Loucy (cell line): ENCODE measurements around the gene CBLC.

Experiments used
- H2AFZ ChIP-seq: fragments of 200-600 bp; sonication (generic); 2 replicates; pipeline ENCODE4 v1.6.0; 2016; ENCODE audit warnings: antibody characterized with exemption, mild to moderate bottlenecking, low read length, moderate library complexity
- H3F3A ChIP-seq: fragments of 200-600 bp; 2 replicates; pipeline ENCODE4 v1.6.0; 2016; ENCODE audit warnings: antibody characterized with exemption, low read depth, mild to moderate bottlenecking
- H3K27me3 ChIP-seq: fragments of 200-600 bp; sonication (generic); 2 replicates; pipeline ENCODE4 v1.6.1; 2014; ENCODE audit warnings: low read length, mild to moderate bottlenecking; ENCODE audit not compliant: insufficient read depth, poor library complexity, severe bottlenecking
- H3K36me3 ChIP-seq: fragments of 200-600 bp; sonication (generic); 2 replicates; pipeline ENCODE4 v1.6.1; 2016; ENCODE audit warnings: low read length; ENCODE audit not compliant: insufficient read depth
- H3K4me1 ChIP-seq: fragments of 200-600 bp; sonication (generic); 2 replicates; pipeline ENCODE4 v1.5.1; 2014; ENCODE audit warnings: low read length, mild to moderate bottlenecking; ENCODE audit not compliant: insufficient read depth, poor library complexity, severe bottlenecking
- H3K4me2 ChIP-seq: fragments of 200-600 bp; sonication (generic); 2 replicates; pipeline ENCODE4 v1.6.0; 2014; ENCODE audit warnings: antibody characterized with exemption, low read length, low read depth, mild to moderate bottlenecking; ENCODE audit not compliant: poor library complexity, severe bottlenecking
- H3K4me3 ChIP-seq: fragments of 200-600 bp; sonication (generic); 2 replicates; pipeline ENCODE4 v1.5.1; 2014; ENCODE audit warnings: low read length, mild to moderate bottlenecking, mixed read lengths; ENCODE audit not compliant: poor library complexity, severe bottlenecking
- H3K79me2 ChIP-seq: fragments of 200-600 bp; sonication (generic); 2 replicates; pipeline ENCODE4 v1.6.1; 2014; ENCODE audit warnings: low read length; ENCODE audit not compliant: insufficient read depth
- H3K9ac ChIP-seq: fragments of 200-600 bp; sonication (generic); 2 replicates; pipeline ENCODE4 v1.6.0; 2014; ENCODE audit warnings: mild to moderate bottlenecking, low read depth, low read length, moderate library complexity; ENCODE audit not compliant: poor library complexity, severe bottlenecking
- H3K9me2 ChIP-seq: fragments of 200-600 bp; sonication (generic); replicated peaks from 2 replicates; pipeline ENCODE4 v1.6.1; 2016; ENCODE audit warnings: low read depth, low read length, mixed read lengths
- H3K9me3 ChIP-seq: fragments of 200-600 bp; sonication (generic); 2 replicates; pipeline ENCODE4 v1.6.1; 2014; ENCODE audit warnings: mild to moderate bottlenecking, antibody characterized with exemption, low read length, low read depth; ENCODE audit not compliant: insufficient read depth
- H4K20me1 ChIP-seq: fragments of 200-600 bp; sonication (generic); 2 replicates; pipeline ENCODE4 v1.6.0; 2014; ENCODE audit warnings: antibody characterized with exemption, low read length, mild to moderate bottlenecking; ENCODE audit not compliant: insufficient read depth, poor library complexity, severe bottlenecking
- EZH2phosphoT487 ChIP-seq: fragments of 200-600 bp; IDR thresholded peaks from 2 replicates; pipeline ENCODE4 v1.6.1; 2018; ENCODE audit warnings: antibody characterized with exemption, mild to moderate bottlenecking, moderate library complexity, borderline replicate concordance
- TF ChIP-seq, protein P1 (sequence below): fragments of 200-600 bp; sonication (generic); conservative IDR thresholded peaks from 2 replicates; pipeline ENCODE4 v1.5.1; 2014; ENCODE audit warnings: mild to moderate bottlenecking, antibody characterized with exemption, low read length

CBLC gene

DNA sequence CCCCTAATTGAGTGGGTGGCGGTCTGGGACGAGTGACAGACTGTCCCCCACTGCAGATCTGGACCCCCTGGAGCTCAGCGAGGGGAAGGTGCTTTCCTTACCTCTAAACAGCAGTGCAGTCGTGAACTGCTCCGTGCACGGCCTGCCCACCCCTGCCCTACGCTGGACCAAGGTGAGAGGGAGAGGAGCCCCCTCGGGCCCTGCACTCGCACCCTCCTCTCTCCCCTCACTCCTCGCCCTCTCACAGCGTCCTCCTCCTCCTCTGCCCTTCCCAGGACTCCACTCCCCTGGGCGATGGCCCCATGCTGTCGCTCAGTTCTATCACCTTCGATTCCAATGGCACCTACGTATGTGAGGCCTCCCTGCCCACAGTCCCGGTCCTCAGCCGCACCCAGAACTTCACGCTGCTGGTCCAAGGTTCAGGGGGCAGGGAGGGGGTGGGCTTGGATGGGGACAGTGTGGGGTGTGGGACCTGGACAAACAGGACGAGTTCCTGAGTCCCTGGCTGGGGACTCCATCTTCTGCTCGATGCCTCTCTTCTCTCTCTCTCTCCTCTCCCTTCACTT lies 40.9 kb downstream of the CBLC start:
- H4K20me1 ChIP-seq, result no peaks in the 10 kb centered on the region
- no peak overlapping the region for H3K4me2 ChIP-seq
- no peaks in the 10 kb centered on the region for H3K27me3 ChIP-seq
- no peaks in the 10 kb centered on the region for H3K9me3 ChIP-seq
- TF ChIP-seq EZH2phosphoT487, result no peak
- TF ChIP-seq, protein P1, sequence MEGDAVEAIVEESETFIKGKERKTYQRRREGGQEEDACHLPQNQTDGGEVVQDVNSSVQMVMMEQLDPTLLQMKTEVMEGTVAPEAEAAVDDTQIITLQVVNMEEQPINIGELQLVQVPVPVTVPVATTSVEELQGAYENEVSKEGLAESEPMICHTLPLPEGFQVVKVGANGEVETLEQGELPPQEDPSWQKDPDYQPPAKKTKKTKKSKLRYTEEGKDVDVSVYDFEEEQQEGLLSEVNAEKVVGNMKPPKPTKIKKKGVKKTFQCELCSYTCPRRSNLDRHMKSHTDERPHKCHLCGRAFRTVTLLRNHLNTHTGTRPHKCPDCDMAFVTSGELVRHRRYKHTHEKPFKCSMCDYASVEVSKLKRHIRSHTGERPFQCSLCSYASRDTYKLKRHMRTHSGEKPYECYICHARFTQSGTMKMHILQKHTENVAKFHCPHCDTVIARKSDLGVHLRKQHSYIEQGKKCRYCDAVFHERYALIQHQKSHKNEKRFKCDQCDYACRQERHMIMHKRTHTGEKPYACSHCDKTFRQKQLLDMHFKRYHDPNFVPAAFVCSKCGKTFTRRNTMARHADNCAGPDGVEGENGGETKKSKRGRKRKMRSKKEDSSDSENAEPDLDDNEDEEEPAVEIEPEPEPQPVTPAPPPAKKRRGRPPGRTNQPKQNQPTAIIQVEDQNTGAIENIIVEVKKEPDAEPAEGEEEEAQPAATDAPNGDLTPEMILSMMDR, result no peak
- no peaks in the 10 kb centered on the region for H3K79me2 ChIP-seq
- no peaks in the 10 kb centered on the region for H3F3A ChIP-seq
- no peak overlapping the region for H2AFZ ChIP-seq
- H3K9ac ChIP-seq, result no peak overlapping the region
- H3K36me3 ChIP-seq, result no peaks in the 10 kb centered on the region
- no peaks in the 10 kb centered on the region for H3K4me1 ChIP-seq
- H3K4me3 ChIP-seq, result no peak overlapping the region
- H3K9me2 ChIP-seq, result no peaks in the 10 kb centered on the region

DNA sequence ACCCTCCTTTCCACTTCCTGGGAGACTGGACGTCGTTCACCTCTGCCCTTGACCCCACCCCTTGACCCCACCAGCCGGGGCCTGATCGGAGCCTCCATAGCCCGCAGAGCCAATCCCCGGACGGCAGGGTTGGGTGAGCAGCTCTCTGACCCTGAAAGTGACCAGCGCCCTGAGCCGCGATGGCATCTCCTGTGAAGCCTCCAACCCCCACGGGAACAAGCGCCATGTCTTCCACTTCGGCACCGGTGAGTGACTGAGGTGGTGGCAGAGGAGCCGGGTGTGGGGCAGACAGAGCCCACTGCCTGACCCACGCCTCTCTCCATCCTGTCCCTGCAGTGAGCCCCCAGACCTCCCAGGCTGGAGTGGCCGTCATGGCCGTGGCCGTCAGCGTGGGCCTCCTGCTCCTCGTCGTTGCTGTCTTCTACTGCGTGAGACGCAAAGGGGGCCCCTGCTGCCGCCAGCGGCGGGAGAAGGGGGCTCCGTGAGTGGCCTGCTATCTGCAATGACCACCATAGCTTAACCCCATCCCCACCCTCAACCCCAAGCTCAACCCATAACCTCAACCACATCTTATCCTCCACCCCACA lies 41.6 kb downstream of the CBLC start:
- Histone ChIP-seq H3K9me3 (no peaks in the 10 kb centered on the region), H3K4me3 (no peak overlapping the region), H3F3A (no peaks in the 10 kb centered on the region), H3K9me2 (no peaks in the 10 kb centered on the region), H2AFZ (no peak overlapping the region), H3K9ac (no peak overlapping the region), H3K4me2 (no peak overlapping the region), H3K27me3 (no peaks in the 10 kb centered on the region), H4K20me1 (no peaks in the 10 kb centered on the region), H3K4me1 (no peaks in the 10 kb centered on the region), H3K36me3 (no peaks in the 10 kb centered on the region), H3K79me2 (no peaks in the 10 kb centered on the region)
- TF ChIP-seq, protein P1, result no peak
- no peak for TF ChIP-seq EZH2phosphoT487

DNA sequence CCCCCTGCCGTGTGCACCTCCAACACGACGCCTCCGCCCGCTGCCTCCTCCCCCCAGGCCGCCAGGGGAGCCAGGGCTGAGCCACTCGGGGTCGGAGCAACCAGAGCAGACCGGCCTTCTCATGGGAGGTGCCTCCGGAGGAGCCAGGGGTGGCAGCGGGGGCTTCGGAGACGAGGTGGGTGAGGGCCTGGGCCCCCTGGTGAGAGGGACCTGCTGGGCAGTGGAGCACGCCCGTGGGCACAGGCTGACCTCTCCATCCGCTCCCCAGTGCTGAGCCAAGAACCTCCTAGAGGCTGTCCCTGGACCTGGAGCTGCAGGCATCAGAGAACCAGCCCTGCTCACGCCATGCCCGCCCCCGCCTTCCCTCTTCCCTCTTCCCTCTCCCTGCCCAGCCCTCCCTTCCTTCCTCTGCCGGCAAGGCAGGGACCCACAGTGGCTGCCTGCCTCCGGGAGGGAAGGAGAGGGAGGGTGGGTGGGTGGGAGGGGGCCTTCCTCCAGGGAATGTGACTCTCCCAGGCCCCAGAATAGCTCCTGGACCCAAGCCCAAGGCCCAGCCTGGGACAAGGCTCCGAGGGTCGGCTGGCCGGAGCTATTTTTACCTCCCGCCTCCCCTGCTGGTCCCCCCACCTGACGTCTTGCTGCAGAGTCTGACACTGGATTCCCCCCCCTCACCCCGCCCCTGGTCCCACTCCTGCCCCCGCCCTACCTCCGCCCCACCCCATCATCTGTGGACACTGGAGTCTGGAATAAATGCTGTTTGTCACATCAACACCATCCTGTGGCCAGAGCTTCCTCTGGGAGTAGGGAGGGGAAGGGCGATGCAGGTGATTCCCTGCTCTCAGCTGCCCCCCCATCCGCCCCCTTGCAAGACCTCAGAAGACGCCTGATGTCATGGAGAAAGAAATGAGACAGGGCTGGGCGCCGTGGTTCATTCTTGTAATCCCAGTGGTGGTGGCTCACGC lies 43.2 kb downstream of the CBLC start:
- H3F3A ChIP-seq, result no peaks in the 10 kb centered on the region
- no peak overlapping the region for H3K4me2 ChIP-seq
- H4K20me1 ChIP-seq, result no peaks in the 10 kb centered on the region
- no peak overlapping the region for H3K9ac ChIP-seq
- no peaks in the 10 kb centered on the region for H3K27me3 ChIP-seq
- TF ChIP-seq, protein P1, result no peak
- no peak for TF ChIP-seq EZH2phosphoT487
- H3K36me3 ChIP-seq, result no peaks in the 10 kb centered on the region
- no peaks in the 10 kb centered on the region for H3K9me2 ChIP-seq
- no peaks in the 10 kb centered on the region for H3K79me2 ChIP-seq
- no peak overlapping the region for H2AFZ ChIP-seq
- no peaks in the 10 kb centered on the region for H3K9me3 ChIP-seq
- H3K4me3 ChIP-seq, result no peak overlapping the region
- H3K4me1 ChIP-seq, result no peaks in the 10 kb centered on the region
